Adipocyte (in vitro differentiated cells): ENCODE results near the gene KCND3.

Source experiments
- DNase-seq: peaks from one replicate; pipeline ENCODE4 v3.0.0-alpha.2; 2015; ENCODE audit warnings: low read depth
- H3K27me3 ChIP-seq: replicated peaks from 2 replicates; pipeline ENCODE4 v1.7.0; 2013; ENCODE audit warnings: mild to moderate bottlenecking, low read length, moderate library complexity; ENCODE audit not compliant: control insufficient read depth, insufficient read depth
- H3K36me3 ChIP-seq: 2 replicates; pipeline ENCODE4 v1.7.0; 2013; ENCODE audit warnings: low read length, mild to moderate bottlenecking, moderate library complexity; ENCODE audit not compliant: control insufficient read depth, insufficient read depth, severe bottlenecking
- H3K4me1 ChIP-seq: 2 replicates; pipeline ENCODE4 v1.7.0; 2013; ENCODE audit warnings: mild to moderate bottlenecking, low read length, moderate library complexity; ENCODE audit not compliant: control insufficient read depth, insufficient read depth
- H3K4me3 ChIP-seq: 2 replicates; pipeline ENCODE4 v1.7.0; 2013; ENCODE audit warnings: mild to moderate bottlenecking, low read length, moderate library complexity
- H3K9ac ChIP-seq: 2 replicates; pipeline ENCODE4 v1.7.0; 2013; ENCODE audit warnings: mild to moderate bottlenecking, low read length, moderate library complexity
- H3K9me3 ChIP-seq: 2 replicates; pipeline ENCODE4 v1.7.0; 2013; ENCODE audit warnings: mild to moderate bottlenecking, low read length, moderate library complexity; ENCODE audit not compliant: control insufficient read depth

The KCND3 gene

GRCh38 chr1:111836111-111836510 is 153.4 kb downstream of the KCND3 start:
- Histone ChIP-seq H3K27me3 (peaks cover 5% of the 10 kb centered on the region), H3K9ac (no peak overlapping the region), H3K4me1 (no peaks in the 10 kb centered on the region), H3K9me3 (no peaks in the 10 kb centered on the region), H3K36me3 (no peaks in the 10 kb centered on the region), H3K4me3 (no peak overlapping the region)
- DNase-seq: no peak

- Histone ChIP-seq H3K9me3 (no peaks in the 10 kb centered on the region), H3K4me1 (no peaks in the 10 kb centered on the region)
These were observed 154.0 kb downstream of the KCND3 start for GRCh38 chr1:111835514-111835913.

GRCh38 chr1:111834956-111835355 is 154.5 kb downstream of the KCND3 start:
- Histone ChIP-seq H3K4me3 (no peak overlapping the region), H3K4me1 (no peaks in the 10 kb centered on the region), H3K27me3 (peaks cover 13% of the 10 kb centered on the region), H3K9me3 (no peaks in the 10 kb centered on the region), H3K9ac (no peak overlapping the region), H3K36me3 (no peaks in the 10 kb centered on the region)
- no peak for DNase-seq

More at GRCh38 chr1:111835514-111835913, 154.0 kb downstream of the KCND3 start:
- Histone ChIP-seq H3K4me3 (no peak overlapping the region), H3K27me3 (peaks cover 10% of the 10 kb centered on the region), H3K9ac (no peak overlapping the region), H3K36me3 (no peaks in the 10 kb centered on the region)
- no peak for DNase-seq

GRCh38 chr1:111833334-111833733 is 156.1 kb downstream of the KCND3 start:
- no peak overlapping the region for H3K9ac ChIP-seq
- H3K27me3 ChIP-seq: peaks cover 22% of the 10 kb centered on the region
- H3K4me1 ChIP-seq: no peaks in the 10 kb centered on the region
- H3K9me3 ChIP-seq: no peaks in the 10 kb centered on the region
- peak; percentile 22 for DNase-seq
- no peaks in the 10 kb centered on the region for H3K36me3 ChIP-seq
- H3K4me3 ChIP-seq: no peak overlapping the region

- H3K4me1 ChIP-seq: no peaks in the 10 kb centered on the region
- no peak overlapping the region for H3K9ac ChIP-seq
- DNase-seq: no peak
- no peaks in the 10 kb centered on the region for H3K9me3 ChIP-seq
- no peaks in the 10 kb centered on the region for H3K36me3 ChIP-seq
- peaks cover 22% of the 10 kb centered on the region for H3K27me3 ChIP-seq
- H3K4me3 ChIP-seq: no peak overlapping the region
These were observed 156.8 kb downstream of the KCND3 start for GRCh38 chr1:111832521-111833155.

GRCh38 chr1:111831153-111831552 is 158.3 kb downstream of the KCND3 start:
- H3K27me3 ChIP-seq: peaks cover 27% of the 10 kb centered on the region
- H3K9me3 ChIP-seq: no peaks in the 10 kb centered on the region
- no peak overlapping the region for H3K4me3 ChIP-seq
- H3K36me3 ChIP-seq: no peaks in the 10 kb centered on the region
- H3K9ac ChIP-seq: no peak overlapping the region
- no peak for DNase-seq
- H3K4me1 ChIP-seq: no peaks in the 10 kb centered on the region

GRCh38 chr1:111827946-111828345 is 161.5 kb downstream of the KCND3 start:
- DNase-seq: no peak
- H3K9ac ChIP-seq: no peak overlapping the region
- H3K9me3 ChIP-seq: peaks cover 15% of the 10 kb centered on the region
- peaks cover 38% of the 10 kb centered on the region for H3K27me3 ChIP-seq
- H3K36me3 ChIP-seq: no peaks in the 10 kb centered on the region
- H3K4me1 ChIP-seq: no peaks in the 10 kb centered on the region
- no peak overlapping the region for H3K4me3 ChIP-seq

GRCh38 chr1:111826278-111826677 is 163.2 kb downstream of the KCND3 start:
- Histone ChIP-seq H3K27me3 (peaks cover 33% of the 10 kb centered on the region), H3K4me1 (no peaks in the 10 kb centered on the region), H3K4me3 (no peak overlapping the region), H3K9ac (no peak overlapping the region), H3K9me3 (peaks cover 15% of the 10 kb centered on the region), H3K36me3 (no peaks in the 10 kb centered on the region)
- no peak for DNase-seq

GRCh38 chr1:111825217-111825616 is 164.3 kb downstream of the KCND3 start:
- peaks cover 34% of the 10 kb centered on the region for H3K27me3 ChIP-seq
- no peaks in the 10 kb centered on the region for H3K36me3 ChIP-seq
- no peak overlapping the region for H3K4me3 ChIP-seq
- DNase-seq: no peak
- peaks cover 21% of the 10 kb centered on the region for H3K9me3 ChIP-seq
- no peaks in the 10 kb centered on the region for H3K4me1 ChIP-seq
- no peak overlapping the region for H3K9ac ChIP-seq

GRCh38 chr1:111822138-111822537 is 167.3 kb downstream of the KCND3 start:
- Histone ChIP-seq H3K4me1 (peaks cover 4% of the 10 kb centered on the region), H3K9ac (no peak overlapping the region), H3K36me3 (no peaks in the 10 kb centered on the region), H3K4me3 (no peak overlapping the region), H3K9me3 (peaks cover 21% of the 10 kb centered on the region), H3K27me3 (peaks cover 23% of the 10 kb centered on the region)
- no peak for DNase-seq

GRCh38 chr1:111821121-111821745 is 168.2 kb downstream of the KCND3 start:
- H3K36me3 ChIP-seq: no peaks in the 10 kb centered on the region
- peaks cover 4% of the 10 kb centered on the region for H3K4me1 ChIP-seq
- peaks cover 26% of the 10 kb centered on the region for H3K27me3 ChIP-seq
- no peak for DNase-seq
- H3K4me3 ChIP-seq: no peak overlapping the region
- peaks cover 21% of the 10 kb centered on the region for H3K9me3 ChIP-seq
- no peak overlapping the region for H3K9ac ChIP-seq
